Lower lobe of right lung (tissue), 2 donors: ENCODE data around the gene GNAT3. TPM values are rescaled to one million over a fixed set of nuclear protein-coding genes. Genes with fewer than 3 reads are reported as not detected.

Experiments used
- ATAC-seq, 2 donors: fragments of 200-7000 bp; cut with Tn5 transposase; one replicate each; pipeline ENCODE4 v1.9.1; 2020 to 2022; ENCODE audit warnings: mild to moderate bottlenecking in 2 of 2, moderate library complexity in 2 of 2
- DNase-seq: peaks from one replicate; pipeline ENCODE4 v3.0.0-alpha.2; 2020
- H3K27ac ChIP-seq: fragments of 200-600 bp; one replicate; pipeline ENCODE4 v1.8.0; 2022
- H3K27me3 ChIP-seq: fragments of 200-600 bp; one replicate; pipeline ENCODE4 v1.8.0; 2022; ENCODE audit warnings: low read depth
- H3K36me3 ChIP-seq: fragments of 200-600 bp; one replicate; pipeline ENCODE4 v1.8.0; 2022; ENCODE audit warnings: mild to moderate bottlenecking
- H3K4me1 ChIP-seq: fragments of 200-600 bp; one replicate; pipeline ENCODE4 v1.8.0; 2022
- H3K4me3 ChIP-seq: fragments of 200-600 bp; one replicate; pipeline ENCODE4 v1.8.0; 2022; ENCODE audit warnings: mild to moderate bottlenecking
- H3K9me3 ChIP-seq: fragments of 200-600 bp; one replicate; pipeline ENCODE4 v1.8.0; 2022
- intact Hi-C: fragments of 100-400 bp; cut with DNase I; formaldehyde crosslinking; loops from one replicate; pipeline ENCODE4 v1.11.0; 2022
- total RNA-seq: library from RNA; stranded (reverse); fragmentation: NEBNext Ultra II Directional; extraction: Animal tissue kit (Norgen Biotek cat#: 25700); gene quantifications from one replicate; pipeline ENCODE4 v1.2.1, GENCODE V29; 2021
- TF ChIP-seq, protein P1 (sequence below): fragments of 200-600 bp; IDR thresholded peaks from one replicate; pipeline ENCODE4 v1.8.0; 2022; ENCODE audit warnings: antibody characterized with exemption, mild to moderate bottlenecking
- donor health status: DM: no; HTN: yes; CAD: no; lungs with severe emphysema.

GNAT3 gene
- total RNA-seq, 1 donor from 2014 or later, result not detected

DNA sequence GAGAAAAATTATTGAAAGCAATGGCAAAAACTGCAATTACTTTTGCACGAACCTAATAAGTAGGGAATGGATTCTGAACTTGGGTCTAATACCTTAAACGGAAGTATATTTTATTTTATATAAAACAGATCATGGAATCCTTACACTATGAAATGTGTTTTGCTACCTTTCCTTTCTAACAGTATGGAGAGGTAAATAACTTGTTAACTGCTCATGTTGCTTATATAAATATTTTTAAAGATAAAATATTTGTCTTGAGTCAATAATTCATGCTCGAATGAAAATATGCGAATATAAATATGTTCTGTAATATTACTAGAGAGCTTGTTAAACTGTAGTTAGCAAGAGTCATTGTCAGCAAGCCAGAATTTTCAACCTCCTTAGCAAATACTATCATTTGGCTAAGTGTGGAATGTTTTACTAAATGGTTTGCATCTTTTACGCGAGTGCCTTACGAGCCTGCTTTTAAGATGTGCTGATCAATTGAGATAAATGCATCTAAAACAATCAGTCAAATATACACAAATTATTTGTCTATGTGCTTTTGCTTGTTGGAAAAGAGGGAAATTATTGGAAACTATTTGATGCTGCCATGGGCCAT lies 5.9 kb downstream of the GNAT3 start:
- TF ChIP-seq, protein P1, sequence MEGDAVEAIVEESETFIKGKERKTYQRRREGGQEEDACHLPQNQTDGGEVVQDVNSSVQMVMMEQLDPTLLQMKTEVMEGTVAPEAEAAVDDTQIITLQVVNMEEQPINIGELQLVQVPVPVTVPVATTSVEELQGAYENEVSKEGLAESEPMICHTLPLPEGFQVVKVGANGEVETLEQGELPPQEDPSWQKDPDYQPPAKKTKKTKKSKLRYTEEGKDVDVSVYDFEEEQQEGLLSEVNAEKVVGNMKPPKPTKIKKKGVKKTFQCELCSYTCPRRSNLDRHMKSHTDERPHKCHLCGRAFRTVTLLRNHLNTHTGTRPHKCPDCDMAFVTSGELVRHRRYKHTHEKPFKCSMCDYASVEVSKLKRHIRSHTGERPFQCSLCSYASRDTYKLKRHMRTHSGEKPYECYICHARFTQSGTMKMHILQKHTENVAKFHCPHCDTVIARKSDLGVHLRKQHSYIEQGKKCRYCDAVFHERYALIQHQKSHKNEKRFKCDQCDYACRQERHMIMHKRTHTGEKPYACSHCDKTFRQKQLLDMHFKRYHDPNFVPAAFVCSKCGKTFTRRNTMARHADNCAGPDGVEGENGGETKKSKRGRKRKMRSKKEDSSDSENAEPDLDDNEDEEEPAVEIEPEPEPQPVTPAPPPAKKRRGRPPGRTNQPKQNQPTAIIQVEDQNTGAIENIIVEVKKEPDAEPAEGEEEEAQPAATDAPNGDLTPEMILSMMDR, result no peak
- DNase-seq, result no peak
- Histone ChIP-seq H3K27ac (no peak overlapping the region), H3K9me3 (no peaks in the 10 kb centered on the region), H3K4me3 (no peak overlapping the region), H3K4me1 (no peaks in the 10 kb centered on the region), H3K36me3 (no peaks in the 10 kb centered on the region), H3K27me3 (no peaks in the 10 kb centered on the region)
- intact Hi-C loops, result no loop called here
- no peak for ATAC-seq

GRCh38 chr7:80500325-80500724 lies 11.5 kb downstream of the GNAT3 start:
- no peak for ATAC-seq
- Histone ChIP-seq H3K4me1 (peaks cover 18% of the 10 kb centered on the region), H3K27ac (no peak overlapping the region), H3K9me3 (no peaks in the 10 kb centered on the region), H3K27me3 (no peaks in the 10 kb centered on the region), H3K36me3 (no peaks in the 10 kb centered on the region), H3K4me3 (no peak overlapping the region)
- TF ChIP-seq, protein P1, result no peak
- no peak for DNase-seq
- intact Hi-C loops, result no loop called here

DNA sequence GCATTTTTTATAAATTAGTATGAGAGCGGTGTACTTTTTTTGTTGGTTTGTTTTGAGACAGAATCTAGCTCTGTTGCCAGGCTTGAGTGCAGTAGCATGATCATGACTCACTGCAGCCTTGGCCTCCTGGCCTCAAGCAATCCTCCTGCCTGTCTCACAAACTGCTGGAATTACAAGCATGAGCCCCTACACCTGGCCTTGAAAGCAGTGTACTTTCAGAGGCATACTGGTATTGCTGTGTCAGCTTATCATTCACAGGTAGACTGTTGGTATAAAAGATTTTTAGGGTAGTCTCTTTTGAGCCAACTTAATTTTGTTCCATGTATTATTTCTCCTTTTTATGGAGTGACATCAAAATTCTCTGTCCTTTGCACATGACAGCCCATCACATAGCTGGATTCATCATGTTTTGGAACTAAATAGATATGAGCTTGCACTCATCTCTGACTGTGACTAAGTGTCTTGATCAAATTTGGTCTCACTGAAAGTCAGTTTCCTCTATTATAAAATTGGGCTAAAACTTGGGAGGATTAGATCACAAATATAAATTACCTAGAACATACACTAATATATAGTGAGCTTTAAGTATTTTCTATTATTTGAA lies 12.4 kb downstream of the GNAT3 start:
- no peak overlapping the region for H3K4me3 ChIP-seq
- peaks cover 18% of the 10 kb centered on the region for H3K4me1 ChIP-seq
- TF ChIP-seq, protein P1, result no peak
- no peaks in the 10 kb centered on the region for H3K36me3 ChIP-seq
- no peaks in the 10 kb centered on the region for H3K27me3 ChIP-seq
- H3K9me3 ChIP-seq, result no peaks in the 10 kb centered on the region
- ATAC-seq (peak; percentile 89 to 97), DNase-seq (peak; percentile 48)
- intact Hi-C loops, result no loop called here
- H3K27ac ChIP-seq, result peak overlapping the region; percentile 28

GRCh38 chr7:80498481-80499349 lies 13.1 kb downstream of the GNAT3 start:
- H3K9me3 ChIP-seq, result no peaks in the 10 kb centered on the region
- ATAC-seq, result peak in 1 of 2 donors; percentile 38
- intact Hi-C loops, result no loop called here
- no peak overlapping the region for H3K4me3 ChIP-seq
- H3K27ac ChIP-seq, result peak overlapping the region; percentile 28
- TF ChIP-seq, protein P1, result no peak
- H3K36me3 ChIP-seq, result no peaks in the 10 kb centered on the region
- no peak for DNase-seq
- no peaks in the 10 kb centered on the region for H3K27me3 ChIP-seq
- peaks cover 18% of the 10 kb centered on the region for H3K4me1 ChIP-seq

GRCh38 chr7:80496586-80496985 lies 15.3 kb downstream of the GNAT3 start:
- H3K4me1 ChIP-seq, result peaks cover 18% of the 10 kb centered on the region
- no peaks in the 10 kb centered on the region for H3K36me3 ChIP-seq
- H3K27me3 ChIP-seq, result no peaks in the 10 kb centered on the region
- intact Hi-C loops, result no loop called here
- H3K9me3 ChIP-seq, result no peaks in the 10 kb centered on the region
- TF ChIP-seq, protein P1, result no peak
- no peak overlapping the region for H3K27ac ChIP-seq
- DNase-seq, result no peak
- no peak for ATAC-seq
- H3K4me3 ChIP-seq, result no peak overlapping the region
